MCF 10A (cell line): ENCODE measurements around the gene ACER3. TPM values are rescaled to one million over a fixed set of nuclear protein-coding genes. Genes with fewer than 3 reads are reported as not detected.

Source experiments
- BruUV-seq: library from RNA; stranded (reverse); fragments of 400-500 nt; replicated peaks from 2 replicates; lab custom pipeline; 2021; lab: Mats Ljungman, UMichigan
- CTCF ChIA-PET: fragments of 300-600 bp; sonication (Branson Sonifier 250); formaldehyde crosslinking; extraction: SDS; loops from one replicate; lab custom pipeline; 2021; ENCODE audit warnings: antibody characterized with exemption, inconsistent platforms; lab: Yijun Ruan, JAX
- POLR2A ChIA-PET: fragments of 300-600, 350-650 bp; sonication (Branson Sonifier 250); formaldehyde crosslinking; extraction: SDS; loops from one replicate; lab custom pipeline; 2020; ENCODE audit warnings: antibody characterized with exemption, inconsistent platforms; lab: Yijun Ruan, JAX
- DNase-seq: peaks from one replicate; pipeline ENCODE4 v3.0.0-alpha.2; 2018; ENCODE audit not compliant: unreplicated experiment
- H3K27ac Mint-ChIP-seq: one replicate; pipeline ENCODE4 v1.8.0; 2022; ENCODE audit warnings: mild to moderate bottlenecking, low read depth, mixed read lengths; ENCODE audit not compliant: unreplicated experiment
- H3K27me3 Mint-ChIP-seq: one replicate; pipeline ENCODE4 v1.8.0; 2022; ENCODE audit warnings: mixed read lengths; ENCODE audit not compliant: insufficient read depth, unreplicated experiment
- H3K36me3 Mint-ChIP-seq: one replicate; pipeline ENCODE4 v1.8.0; 2022; ENCODE audit warnings: mild to moderate bottlenecking, moderate library complexity, mixed read lengths; ENCODE audit not compliant: insufficient read depth, unreplicated experiment
- H3K4me1 Mint-ChIP-seq: one replicate; pipeline ENCODE4 v1.8.0; 2022; ENCODE audit warnings: mixed read lengths; ENCODE audit not compliant: insufficient read depth, unreplicated experiment
- H3K4me3 Mint-ChIP-seq: one replicate; pipeline ENCODE4 v1.8.0; 2022; ENCODE audit warnings: mild to moderate bottlenecking, moderate library complexity, mixed read lengths; ENCODE audit not compliant: unreplicated experiment
- H3K9me3 Mint-ChIP-seq: one replicate; pipeline ENCODE4 v1.8.0; 2022; ENCODE audit warnings: mixed read lengths; ENCODE audit not compliant: unreplicated experiment
- intact Hi-C: fragments of 100-400 bp; cut with micrococcal nuclease; formaldehyde crosslinking; loops from 2 replicates; pipeline ENCODE4 v1.14.1; 2022
- total RNA-seq: library from RNA; stranded (reverse); gene quantifications from 2 replicates; pipeline ENCODE4 v1.2.3, GENCODE V29; 2022
- TF ChIP-seq, protein P1 (sequence below): fragments of 200-600 bp; IDR thresholded peaks from one replicate; pipeline ENCODE4 v1.8.0; 2022; ENCODE audit warnings: antibody characterized with exemption, mild to moderate bottlenecking; ENCODE audit not compliant: unreplicated experiment

ACER3 gene
- total RNA-seq, 1 experiment from 2014 or later: 12.7 TPM

- no TSS peak for BruUV-seq
- no peaks in the 10 kb centered on the region for H3K9me3 Mint-ChIP-seq
- no peak overlapping the region for H3K4me3 Mint-ChIP-seq
- H3K27ac Mint-ChIP-seq: no peak overlapping the region
- TF ChIP-seq, protein P1, sequence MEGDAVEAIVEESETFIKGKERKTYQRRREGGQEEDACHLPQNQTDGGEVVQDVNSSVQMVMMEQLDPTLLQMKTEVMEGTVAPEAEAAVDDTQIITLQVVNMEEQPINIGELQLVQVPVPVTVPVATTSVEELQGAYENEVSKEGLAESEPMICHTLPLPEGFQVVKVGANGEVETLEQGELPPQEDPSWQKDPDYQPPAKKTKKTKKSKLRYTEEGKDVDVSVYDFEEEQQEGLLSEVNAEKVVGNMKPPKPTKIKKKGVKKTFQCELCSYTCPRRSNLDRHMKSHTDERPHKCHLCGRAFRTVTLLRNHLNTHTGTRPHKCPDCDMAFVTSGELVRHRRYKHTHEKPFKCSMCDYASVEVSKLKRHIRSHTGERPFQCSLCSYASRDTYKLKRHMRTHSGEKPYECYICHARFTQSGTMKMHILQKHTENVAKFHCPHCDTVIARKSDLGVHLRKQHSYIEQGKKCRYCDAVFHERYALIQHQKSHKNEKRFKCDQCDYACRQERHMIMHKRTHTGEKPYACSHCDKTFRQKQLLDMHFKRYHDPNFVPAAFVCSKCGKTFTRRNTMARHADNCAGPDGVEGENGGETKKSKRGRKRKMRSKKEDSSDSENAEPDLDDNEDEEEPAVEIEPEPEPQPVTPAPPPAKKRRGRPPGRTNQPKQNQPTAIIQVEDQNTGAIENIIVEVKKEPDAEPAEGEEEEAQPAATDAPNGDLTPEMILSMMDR: no peak
- peaks cover 12% of the 10 kb centered on the region for H3K4me1 Mint-ChIP-seq
- H3K36me3 Mint-ChIP-seq: no peaks in the 10 kb centered on the region
- ChIA-PET POLR2A (interaction anchor here (1.0 to 1.3 kb wide), 3 partner anchors 24 to 43 kb away, joined by 3 to 5 read pairs (median 3); no protein-coding TSS in a partner anchor), CTCF (interaction anchor here (0.7 to 3.2 kb wide), 7 partner anchors 13 to 138 kb away, joined by 3 to 74 read pairs (median 8); partner anchors contain the start of gene CAPN5)
- intact Hi-C loops: no loop called here
- no peak for DNase-seq
- H3K27me3 Mint-ChIP-seq: no peaks in the 10 kb centered on the region
Measured at GRCh38 chr11:77049026-77049425, 188.3 kb downstream of the ACER3 start.

DNA sequence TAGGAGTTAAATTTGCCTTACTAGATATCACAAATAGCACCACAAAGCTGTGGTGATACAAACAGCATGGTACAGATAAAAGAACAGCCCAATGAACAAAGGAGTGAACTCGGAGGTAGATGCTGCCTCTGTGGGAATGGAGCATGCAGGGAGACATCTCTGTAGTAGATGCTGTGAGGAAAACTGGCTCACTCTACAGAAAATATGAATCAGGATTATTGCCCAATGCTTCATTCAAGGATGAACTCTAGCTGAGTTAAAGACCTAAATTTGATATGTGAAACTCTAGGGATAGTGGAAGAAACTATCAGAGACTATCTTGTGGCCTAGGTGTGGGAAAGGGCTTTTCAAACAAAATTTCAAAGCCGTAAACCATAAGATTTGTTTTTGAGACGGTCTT is 190.8 kb downstream of the ACER3 start:
- peaks cover 7% of the 10 kb centered on the region for H3K4me1 Mint-ChIP-seq
- H3K27me3 Mint-ChIP-seq: no peaks in the 10 kb centered on the region
- peak; percentile 16 for DNase-seq
- intact Hi-C loops: no loop called here
- no TSS peak for BruUV-seq
- ChIA-PET CTCF (interaction anchor here (1.1 to 5.6 kb wide), 4 partner anchors 14 to 132 kb away, joined by 3 to 32 read pairs (median 3); no protein-coding TSS in a partner anchor), POLR2A (no interaction called here)
- no peaks in the 10 kb centered on the region for H3K9me3 Mint-ChIP-seq
- TF ChIP-seq, protein P1: no peak
- no peak overlapping the region for H3K27ac Mint-ChIP-seq
- no peak overlapping the region for H3K4me3 Mint-ChIP-seq
- H3K36me3 Mint-ChIP-seq: no peaks in the 10 kb centered on the region

- ChIA-PET CTCF (interaction anchor here (1.1 to 5.6 kb wide), 4 partner anchors 13 to 133 kb away, joined by 3 to 32 read pairs (median 4); partner anchors contain the start of gene CAPN5), POLR2A (no interaction called here)
- intact Hi-C loops: no loop called here
Measured at GRCh38 chr11:77052518-77052917, 191.8 kb downstream of the ACER3 start.

GRCh38 chr11:77053217-77054015 is 192.7 kb downstream of the ACER3 start:
- no TSS peak for BruUV-seq

More at GRCh38 chr11:77052518-77052917, 191.8 kb downstream of the ACER3 start:
- Mint-ChIP-seq H3K27me3 (no peaks in the 10 kb centered on the region), H3K36me3 (no peaks in the 10 kb centered on the region), H3K4me1 (no peaks in the 10 kb centered on the region), H3K27ac (no peak overlapping the region), H3K4me3 (no peak overlapping the region), H3K9me3 (no peaks in the 10 kb centered on the region)
- TF ChIP-seq, protein P1: no peak
- no peak for DNase-seq
- no TSS peak for BruUV-seq

More at GRCh38 chr11:77053217-77054015, 192.7 kb downstream of the ACER3 start:
- H3K27me3 Mint-ChIP-seq: peaks cover under 1% of the 10 kb centered on the region
- H3K27ac Mint-ChIP-seq: no peak overlapping the region
- DNase-seq: no peak
- TF ChIP-seq, protein P1: no peak
- intact Hi-C loops: no loop called here
- no peak overlapping the region for H3K4me3 Mint-ChIP-seq
- H3K9me3 Mint-ChIP-seq: no peaks in the 10 kb centered on the region
- no peaks in the 10 kb centered on the region for H3K36me3 Mint-ChIP-seq
- ChIA-PET CTCF (interaction anchor here (1.2 to 5.6 kb wide), 3 partner anchors 12 to 38 kb away, joined by 4 to 32 read pairs (median 4); partner anchors contain the start of gene CAPN5), POLR2A (no interaction called here)
- H3K4me1 Mint-ChIP-seq: no peaks in the 10 kb centered on the region
